ENCODE measurements around the gene DDX20. TPM values are rescaled to one million over a fixed set of nuclear protein-coding genes. Genes with fewer than 3 reads are reported as not detected.
A peak's percentile ranks its signal among the peaks of the same experiment; 100 is the strongest.

Gene DDX20
- total RNA-seq, 1 donor from 2014 or later, result 18.6 TPM

- H3K27ac Mint-ChIP-seq, result no peak overlapping the region
- TF ChIP-seq, protein P1, sequence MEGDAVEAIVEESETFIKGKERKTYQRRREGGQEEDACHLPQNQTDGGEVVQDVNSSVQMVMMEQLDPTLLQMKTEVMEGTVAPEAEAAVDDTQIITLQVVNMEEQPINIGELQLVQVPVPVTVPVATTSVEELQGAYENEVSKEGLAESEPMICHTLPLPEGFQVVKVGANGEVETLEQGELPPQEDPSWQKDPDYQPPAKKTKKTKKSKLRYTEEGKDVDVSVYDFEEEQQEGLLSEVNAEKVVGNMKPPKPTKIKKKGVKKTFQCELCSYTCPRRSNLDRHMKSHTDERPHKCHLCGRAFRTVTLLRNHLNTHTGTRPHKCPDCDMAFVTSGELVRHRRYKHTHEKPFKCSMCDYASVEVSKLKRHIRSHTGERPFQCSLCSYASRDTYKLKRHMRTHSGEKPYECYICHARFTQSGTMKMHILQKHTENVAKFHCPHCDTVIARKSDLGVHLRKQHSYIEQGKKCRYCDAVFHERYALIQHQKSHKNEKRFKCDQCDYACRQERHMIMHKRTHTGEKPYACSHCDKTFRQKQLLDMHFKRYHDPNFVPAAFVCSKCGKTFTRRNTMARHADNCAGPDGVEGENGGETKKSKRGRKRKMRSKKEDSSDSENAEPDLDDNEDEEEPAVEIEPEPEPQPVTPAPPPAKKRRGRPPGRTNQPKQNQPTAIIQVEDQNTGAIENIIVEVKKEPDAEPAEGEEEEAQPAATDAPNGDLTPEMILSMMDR (IDR thresholded peaks at IDR 0.05; ENCODE audit: unreplicated experiment), result no peak
These were observed 21.6 kb downstream of the DDX20 start for GRCh38 chr1:111777301-111777700.

GRCh38 chr1:111778066-111778465 is 22.4 kb downstream of the DDX20 start:
- TF ChIP-seq, protein P1 (IDR thresholded peaks at IDR 0.05; ENCODE audit: unreplicated experiment), result no peak
- no peaks in the 10 kb centered on the region for H3K9me3 Mint-ChIP-seq (ENCODE audit: low read depth)
- H3K27me3 Mint-ChIP-seq, result peaks cover 3% of the 10 kb centered on the region
- DNase-seq (ENCODE audit: low spot score, unreplicated experiment), result no peak
- peaks cover 2% of the 10 kb centered on the region for H3K4me1 Mint-ChIP-seq (ENCODE audit: low read depth)
- no peak overlapping the region for H3K4me3 Mint-ChIP-seq (ENCODE audit: low read depth)
- H3K36me3 Mint-ChIP-seq (ENCODE audit: insufficient read depth), result no peaks in the 10 kb centered on the region
- no peak overlapping the region for H3K27ac Mint-ChIP-seq

More at GRCh38 chr1:111777301-111777700, 21.6 kb downstream of the DDX20 start:
- no peak for DNase-seq (ENCODE audit: low spot score, unreplicated experiment)
- Mint-ChIP-seq H3K36me3 (ENCODE audit: insufficient read depth) (no peaks in the 10 kb centered on the region), H3K4me3 (ENCODE audit: low read depth) (no peak overlapping the region), H3K4me1 (ENCODE audit: low read depth) (peaks cover 2% of the 10 kb centered on the region), H3K27me3 (peaks cover 3% of the 10 kb centered on the region), H3K9me3 (ENCODE audit: low read depth) (no peaks in the 10 kb centered on the region)

DNA sequence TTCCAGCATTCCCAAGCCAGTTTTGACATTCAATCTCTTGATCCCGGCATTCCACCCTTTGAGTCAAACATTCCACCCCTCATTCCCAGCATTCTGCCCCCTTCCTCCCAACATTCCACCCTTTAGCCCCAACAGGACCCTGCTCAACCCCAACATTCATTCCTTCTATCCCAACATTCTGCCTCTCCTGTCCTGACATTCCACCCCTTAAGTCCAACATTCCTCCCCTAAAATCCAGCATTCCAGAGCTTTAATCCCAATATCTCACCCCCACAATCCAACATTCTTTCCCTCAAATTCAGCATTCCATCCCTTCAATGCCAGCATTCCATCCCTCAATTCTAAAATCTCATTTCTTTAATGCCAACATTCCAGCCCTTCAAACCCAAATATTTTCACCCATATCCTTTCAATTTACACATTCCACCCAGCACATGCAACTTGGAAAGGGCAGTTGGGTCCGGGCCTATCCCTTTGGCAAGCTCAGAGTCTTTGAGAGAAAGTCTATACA is 22.9 kb downstream of the DDX20 start:
- no peak for DNase-seq (ENCODE audit: low spot score, unreplicated experiment)
- peaks cover 2% of the 10 kb centered on the region for H3K4me1 Mint-ChIP-seq (ENCODE audit: low read depth)
- H3K27ac Mint-ChIP-seq, result peak overlapping the region; percentile 78
- H3K9me3 Mint-ChIP-seq (ENCODE audit: low read depth), result no peaks in the 10 kb centered on the region
- no peak overlapping the region for H3K4me3 Mint-ChIP-seq (ENCODE audit: low read depth)
- TF ChIP-seq, protein P1 (IDR thresholded peaks at IDR 0.05; ENCODE audit: unreplicated experiment), result no peak
- H3K36me3 Mint-ChIP-seq (ENCODE audit: insufficient read depth), result no peaks in the 10 kb centered on the region
- H3K27me3 Mint-ChIP-seq, result peaks cover 3% of the 10 kb centered on the region

- H3K4me1 Mint-ChIP-seq (ENCODE audit: low read depth), result peaks cover 4% of the 10 kb centered on the region
- no peak overlapping the region for H3K27ac Mint-ChIP-seq
These were observed 23.8 kb downstream of the DDX20 start for GRCh38 chr1:111779546-111779945.

DNA sequence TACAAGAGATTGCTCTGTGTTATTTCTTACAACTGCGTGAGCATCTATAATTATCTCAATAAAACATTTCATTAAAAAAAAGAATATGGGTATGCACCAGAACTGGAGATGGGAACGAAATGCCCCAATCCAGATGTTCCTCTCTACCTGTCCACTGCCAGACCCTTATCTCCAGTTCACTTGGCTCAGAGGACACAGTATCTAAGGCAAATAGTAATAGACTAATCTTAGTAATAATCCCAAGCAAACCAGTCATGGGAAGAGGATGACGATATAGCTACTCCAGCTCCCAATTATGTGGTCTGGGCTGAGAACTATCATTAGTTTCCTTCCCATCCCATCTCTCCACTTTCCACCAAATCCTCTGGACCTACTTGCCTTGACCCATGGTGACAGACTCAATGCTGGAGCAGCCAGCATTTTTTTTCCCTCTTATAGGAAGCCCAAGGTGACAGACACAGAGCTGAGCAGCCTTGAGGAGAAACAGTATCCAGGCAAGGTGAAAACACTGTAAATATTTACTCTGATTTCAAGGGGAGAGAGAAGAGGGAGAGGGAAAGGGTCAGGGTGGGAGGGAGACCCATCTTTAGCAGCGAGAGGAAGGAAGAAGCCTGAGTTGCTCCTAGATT is 28.7 kb downstream of the DDX20 start:
- Mint-ChIP-seq H3K27ac (no peak overlapping the region), H3K9me3 (ENCODE audit: low read depth) (no peaks in the 10 kb centered on the region), H3K4me1 (ENCODE audit: low read depth) (peaks cover 3% of the 10 kb centered on the region), H3K27me3 (peaks cover 11% of the 10 kb centered on the region), H3K36me3 (ENCODE audit: insufficient read depth) (no peaks in the 10 kb centered on the region), H3K4me3 (ENCODE audit: low read depth) (no peak overlapping the region)
- DNase-seq (ENCODE audit: low spot score, unreplicated experiment), result no peak
- TF ChIP-seq, protein P1 (IDR thresholded peaks at IDR 0.05; ENCODE audit: unreplicated experiment), result no peak

More at GRCh38 chr1:111779546-111779945, 23.8 kb downstream of the DDX20 start:
- peaks cover 3% of the 10 kb centered on the region for H3K27me3 Mint-ChIP-seq
- TF ChIP-seq, protein P1 (IDR thresholded peaks at IDR 0.05; ENCODE audit: unreplicated experiment), result no peak
- no peaks in the 10 kb centered on the region for H3K9me3 Mint-ChIP-seq (ENCODE audit: low read depth)
- no peak overlapping the region for H3K4me3 Mint-ChIP-seq (ENCODE audit: low read depth)
- DNase-seq (ENCODE audit: low spot score, unreplicated experiment), result no peak
- H3K36me3 Mint-ChIP-seq (ENCODE audit: insufficient read depth), result no peaks in the 10 kb centered on the region

All from progenitor cell of endocrine pancreas (in vitro differentiated cells).